NB4 (cell line): ENCODE results near the gene CCDC154.

Source experiments
- DNase-seq: peaks from one replicate; pipeline ENCODE4 v3.0.0; 2010; ENCODE audit warnings: low read depth
- H3K4me3 ChIP-seq: one replicate; pipeline ENCODE4 v1.5.1; 2011; ENCODE audit warnings: mild to moderate bottlenecking, low read depth, low read length, moderate library complexity
- CTCF ChIP-seq: IDR thresholded peaks from one replicate; pipeline ENCODE4 v1.5.1; 2012; ENCODE audit warnings: low read depth, low read length
- MAX ChIP-seq: IDR thresholded peaks from 2 replicates; pipeline ENCODE4 v1.6.1; 2011; ENCODE audit warnings: low read depth, low read length
- MYC ChIP-seq: IDR thresholded peaks from 2 replicates; pipeline ENCODE4 v1.6.1; 2011; ENCODE audit warnings: low read depth, low read length
- POLR2A ChIP-seq: IDR thresholded peaks from 2 replicates; pipeline ENCODE4 v1.6.1; 2011; ENCODE audit warnings: mild to moderate bottlenecking; ENCODE audit not compliant: insufficient read length; ENCODE audit errors: extremely low read depth

Gene CCDC154

GRCh38 chr16:1433263-1433560 lies 11.1 kb downstream of the CCDC154 start:
- H3K4me3 ChIP-seq = no peak overlapping the region
- no peak for DNase-seq
- TF ChIP-seq CTCF = no peak
- no peak for TF ChIP-seq POLR2A
- TF ChIP-seq MAX = no peak
- no peak for TF ChIP-seq MYC

- H3K4me3 ChIP-seq = no peak overlapping the region
- TF ChIP-seq MAX (no peak), MYC (no peak), POLR2A (no peak)
- no peak for DNase-seq
Measured at GRCh38 chr16:1432388-1433262, 11.7 kb downstream of the CCDC154 start.

- DNase-seq = no peak
- TF ChIP-seq POLR2A = no peak
- no peak for TF ChIP-seq MAX
- TF ChIP-seq CTCF = no peak
- H3K4me3 ChIP-seq = no peak overlapping the region
Measured at GRCh38 chr16:1431497-1432270, 12.7 kb downstream of the CCDC154 start.

GRCh38 chr16:1430759-1431496 lies 13.4 kb downstream of the CCDC154 start, which contains the start of gene PERCC1:
PERCC1 (plus strand) TSS chr16:1431078; CDS start chr16:1432594, 1,516 bp downstream.
- no peak within 1 kb of the TSS for H3K4me3 ChIP-seq
- TF ChIP-seq CTCF = no peak
- no peak for TF ChIP-seq POLR2A
- no peak for TF ChIP-seq MYC
- no peak for TF ChIP-seq MAX
- no peak for DNase-seq

- no peak overlapping the region for H3K4me3 ChIP-seq
- TF ChIP-seq MYC (no peak), MAX (no peak), CTCF (no peak), POLR2A (no peak)
- no peak for DNase-seq
Measured at GRCh38 chr16:1430214-1430758, 14.1 kb downstream of the CCDC154 start.
